MM.1S (cell line): ENCODE measurements around the gene SCMH1.

Experiments
- EZH2 ChIP-seq: fragments of 300-600 bp; sonication (generic); optimal IDR thresholded peaks from 2 replicates; pipeline ENCODE3; 2017; ENCODE audit warnings: low read depth, mild to moderate bottlenecking, antibody characterized with exemption, low read length, mixed read lengths
- EZH2phosphoT487 ChIP-seq: fragments of 300-600 bp; sonication (generic); IDR thresholded peaks from 2 replicates; pipeline ENCODE4 v1.6.1; 2018; ENCODE audit warnings: antibody characterized with exemption, low read length
- TF ChIP-seq, protein P1 (sequence below): fragments of 300-600 bp; sonication (generic); IDR thresholded peaks from 2 replicates; pipeline ENCODE4 v1.5.1; 2016; ENCODE audit warnings: antibody characterized with exemption, low read length, mixed read lengths

DNA sequence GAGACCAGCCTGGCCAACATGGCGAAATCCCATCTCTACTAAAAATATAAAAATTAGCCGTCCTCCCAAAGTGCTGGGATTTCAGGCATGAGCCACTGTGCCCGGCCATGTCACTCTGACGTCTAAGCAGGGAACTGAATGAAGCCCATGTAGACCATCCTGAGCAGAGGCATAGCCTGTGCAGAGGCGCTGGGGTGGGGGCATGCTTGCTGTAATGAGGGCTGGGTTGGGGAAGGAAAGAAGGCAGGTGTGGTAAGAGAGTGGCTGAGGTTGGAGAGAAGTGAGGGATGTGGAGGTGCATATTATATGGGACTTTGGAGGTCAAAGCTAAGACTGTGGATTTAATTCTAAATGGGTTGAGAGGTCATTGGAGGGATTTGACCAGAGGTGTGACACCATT, 47.1 kb upstream of the SCMH1 start:
- TF ChIP-seq, protein P1, sequence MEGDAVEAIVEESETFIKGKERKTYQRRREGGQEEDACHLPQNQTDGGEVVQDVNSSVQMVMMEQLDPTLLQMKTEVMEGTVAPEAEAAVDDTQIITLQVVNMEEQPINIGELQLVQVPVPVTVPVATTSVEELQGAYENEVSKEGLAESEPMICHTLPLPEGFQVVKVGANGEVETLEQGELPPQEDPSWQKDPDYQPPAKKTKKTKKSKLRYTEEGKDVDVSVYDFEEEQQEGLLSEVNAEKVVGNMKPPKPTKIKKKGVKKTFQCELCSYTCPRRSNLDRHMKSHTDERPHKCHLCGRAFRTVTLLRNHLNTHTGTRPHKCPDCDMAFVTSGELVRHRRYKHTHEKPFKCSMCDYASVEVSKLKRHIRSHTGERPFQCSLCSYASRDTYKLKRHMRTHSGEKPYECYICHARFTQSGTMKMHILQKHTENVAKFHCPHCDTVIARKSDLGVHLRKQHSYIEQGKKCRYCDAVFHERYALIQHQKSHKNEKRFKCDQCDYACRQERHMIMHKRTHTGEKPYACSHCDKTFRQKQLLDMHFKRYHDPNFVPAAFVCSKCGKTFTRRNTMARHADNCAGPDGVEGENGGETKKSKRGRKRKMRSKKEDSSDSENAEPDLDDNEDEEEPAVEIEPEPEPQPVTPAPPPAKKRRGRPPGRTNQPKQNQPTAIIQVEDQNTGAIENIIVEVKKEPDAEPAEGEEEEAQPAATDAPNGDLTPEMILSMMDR, result no peak
- TF ChIP-seq EZH2 (no peak), EZH2phosphoT487 (no peak)
